Loucy (cell line): ENCODE results near the gene PTPN21.

Source experiments
- H2AFZ ChIP-seq: fragments of 200-600 bp; sonication (generic); 2 replicates; pipeline ENCODE4 v1.6.0; 2016; ENCODE audit warnings: antibody characterized with exemption, mild to moderate bottlenecking, low read length, moderate library complexity
- H3F3A ChIP-seq: fragments of 200-600 bp; 2 replicates; pipeline ENCODE4 v1.6.0; 2016; ENCODE audit warnings: antibody characterized with exemption, low read depth, mild to moderate bottlenecking
- H3K27me3 ChIP-seq: fragments of 200-600 bp; sonication (generic); 2 replicates; pipeline ENCODE4 v1.6.1; 2014; ENCODE audit warnings: low read length, mild to moderate bottlenecking; ENCODE audit not compliant: insufficient read depth, poor library complexity, severe bottlenecking
- H3K36me3 ChIP-seq: fragments of 200-600 bp; sonication (generic); 2 replicates; pipeline ENCODE4 v1.6.1; 2016; ENCODE audit warnings: low read length; ENCODE audit not compliant: insufficient read depth
- H3K4me1 ChIP-seq: fragments of 200-600 bp; sonication (generic); 2 replicates; pipeline ENCODE4 v1.5.1; 2014; ENCODE audit warnings: low read length, mild to moderate bottlenecking; ENCODE audit not compliant: insufficient read depth, poor library complexity, severe bottlenecking
- H3K4me2 ChIP-seq: fragments of 200-600 bp; sonication (generic); 2 replicates; pipeline ENCODE4 v1.6.0; 2014; ENCODE audit warnings: antibody characterized with exemption, low read length, low read depth, mild to moderate bottlenecking; ENCODE audit not compliant: poor library complexity, severe bottlenecking
- H3K4me3 ChIP-seq: fragments of 200-600 bp; sonication (generic); 2 replicates; pipeline ENCODE4 v1.5.1; 2014; ENCODE audit warnings: low read length, mild to moderate bottlenecking, mixed read lengths; ENCODE audit not compliant: poor library complexity, severe bottlenecking
- H3K79me2 ChIP-seq: fragments of 200-600 bp; sonication (generic); 2 replicates; pipeline ENCODE4 v1.6.1; 2014; ENCODE audit warnings: low read length; ENCODE audit not compliant: insufficient read depth
- H3K9ac ChIP-seq: fragments of 200-600 bp; sonication (generic); 2 replicates; pipeline ENCODE4 v1.6.0; 2014; ENCODE audit warnings: mild to moderate bottlenecking, low read depth, low read length, moderate library complexity; ENCODE audit not compliant: poor library complexity, severe bottlenecking
- H3K9me2 ChIP-seq: fragments of 200-600 bp; sonication (generic); replicated peaks from 2 replicates; pipeline ENCODE4 v1.6.1; 2016; ENCODE audit warnings: low read depth, low read length, mixed read lengths
- H3K9me3 ChIP-seq: fragments of 200-600 bp; sonication (generic); 2 replicates; pipeline ENCODE4 v1.6.1; 2014; ENCODE audit warnings: mild to moderate bottlenecking, antibody characterized with exemption, low read length, low read depth; ENCODE audit not compliant: insufficient read depth
- H4K20me1 ChIP-seq: fragments of 200-600 bp; sonication (generic); 2 replicates; pipeline ENCODE4 v1.6.0; 2014; ENCODE audit warnings: antibody characterized with exemption, low read length, mild to moderate bottlenecking; ENCODE audit not compliant: insufficient read depth, poor library complexity, severe bottlenecking
- CTCF ChIP-seq: fragments of 200-600 bp; sonication (generic); conservative IDR thresholded peaks from 2 replicates; pipeline ENCODE4 v1.5.1; 2014; ENCODE audit warnings: mild to moderate bottlenecking, antibody characterized with exemption, low read length
- EZH2phosphoT487 ChIP-seq: fragments of 200-600 bp; IDR thresholded peaks from 2 replicates; pipeline ENCODE4 v1.6.1; 2018; ENCODE audit warnings: antibody characterized with exemption, mild to moderate bottlenecking, moderate library complexity, borderline replicate concordance

Gene PTPN21

GRCh38 chr14:88562831-88563686 lies 8.3 kb upstream of the PTPN21 start, which contains the start of gene ZC3H14:
Gene ZC3H14, plus strand, starts transcription at chr14:88563037. Its CDS starts 97 bp downstream, at chr14:88563134.
- peak within 1 kb of the TSS; percentile 93 for H3K4me2 ChIP-seq
- H3K4me3 ChIP-seq, result peak within 1 kb of the TSS; percentile 79
- H3K27me3 ChIP-seq, result no peaks in the 10 kb centered on the region
- no peaks in the 10 kb centered on the region for H3K9me2 ChIP-seq
- peaks cover 30% of the 10 kb centered on the region for H3K79me2 ChIP-seq
- peak within 1 kb of the TSS; percentile 83 for H2AFZ ChIP-seq
- H3K9me3 ChIP-seq, result no peaks in the 10 kb centered on the region
- H3K36me3 ChIP-seq, result peaks cover 5% of the 10 kb centered on the region; the same call in 1 of the 2 replicates
- H3K4me1 ChIP-seq, result peaks cover 15% of the 10 kb centered on the region
- peak within 1 kb of the TSS; percentile 83 for H3K9ac ChIP-seq
- no peaks in the 10 kb centered on the region for H3F3A ChIP-seq
- H4K20me1 ChIP-seq, result peaks cover 13% of the 10 kb centered on the region
- TF ChIP-seq CTCF (no peak; the same call in none of the 2 replicates), EZH2phosphoT487 (no peak)

- peak overlapping the region; percentile 79 for H3K4me3 ChIP-seq
- no peaks in the 10 kb centered on the region for H3K36me3 ChIP-seq
- H2AFZ ChIP-seq, result peak overlapping the region; percentile 83
- TF ChIP-seq CTCF (no peak), EZH2phosphoT487 (no peak)
- H3F3A ChIP-seq, result no peaks in the 10 kb centered on the region
- no peaks in the 10 kb centered on the region for H3K27me3 ChIP-seq
- H3K4me2 ChIP-seq, result peak overlapping the region; percentile 56
- no peaks in the 10 kb centered on the region for H3K9me2 ChIP-seq
- H3K9ac ChIP-seq, result peak overlapping the region; percentile 83
- H3K79me2 ChIP-seq, result peaks cover 30% of the 10 kb centered on the region
- H3K9me3 ChIP-seq, result no peaks in the 10 kb centered on the region
- H3K4me1 ChIP-seq, result peaks cover 15% of the 10 kb centered on the region
- peaks cover 13% of the 10 kb centered on the region for H4K20me1 ChIP-seq
These were observed 7.7 kb upstream of the PTPN21 start for GRCh38 chr14:88562532-88562830.

GRCh38 chr14:88559852-88560251 lies 5.0 kb upstream of the PTPN21 start:
- Histone ChIP-seq H2AFZ (no peak overlapping the region), H3K9me2 (no peaks in the 10 kb centered on the region), H3K9me3 (no peaks in the 10 kb centered on the region)

More at GRCh38 chr14:88559852-88560251, 5.0 kb upstream of the PTPN21 start:
- Histone ChIP-seq H3K4me3 (no peak overlapping the region), H3K9ac (no peak overlapping the region), H3K27me3 (peaks cover 7% of the 10 kb centered on the region), H3K4me2 (no peak overlapping the region), H3K4me1 (peaks cover 18% of the 10 kb centered on the region), H4K20me1 (peaks cover 10% of the 10 kb centered on the region), H3F3A (no peaks in the 10 kb centered on the region), H3K36me3 (no peaks in the 10 kb centered on the region), H3K79me2 (peaks cover 20% of the 10 kb centered on the region)
- no peak for TF ChIP-seq EZH2phosphoT487
- no peak; the same call in 1 of the 2 replicates for TF ChIP-seq CTCF
